GM12878 (cell line): ENCODE data around the gene SYNM. TPM values are rescaled to one million over a fixed set of nuclear protein-coding genes. Genes with fewer than 3 reads are reported as not detected.

Experiments
- ATAC-seq: fragments of 200-7000 bp; cut with Tn5 transposase; 3 replicates; pipeline ENCODE4 v1.9.1; 2020; ENCODE audit warnings: mild to moderate bottlenecking, moderate library complexity
- BruUV-seq: library from RNA; stranded (reverse); fragments of 400-500 nt; replicated peaks from 2 replicates; lab custom pipeline; 2021; lab: Mats Ljungman, UMichigan
- CTCF ChIA-PET: fragments of 300-600 bp; sonication (Branson Sonifier 250); formaldehyde crosslinking; extraction: SDS; loops from one replicate; lab custom pipeline; 2021; ENCODE audit warnings: inconsistent platforms; lab: Yijun Ruan, JAX
- POLR2A ChIA-PET: fragments of 350-600 bp; formaldehyde crosslinking; extraction: SDS; loops from one replicate; lab custom pipeline; 2021; ENCODE audit warnings: inconsistent platforms; lab: Charles Lee
- RAD21 ChIA-PET: fragments of 300-600 bp; sonication (Branson Sonifier 250); formaldehyde crosslinking; loops from one replicate; lab custom pipeline; 2023; ENCODE audit warnings: antibody characterized with exemption; ENCODE audit not compliant: unreplicated experiment; lab: Charles Lee
- SMC1A ChIA-PET: fragments of 300-600 bp; sonication (Branson Sonifier 250); formaldehyde crosslinking; loops from one replicate; lab custom pipeline; 2023; ENCODE audit not compliant: unreplicated experiment, uncharacterized antibody; lab: Charles Lee
- DNase-seq: peaks from one replicate; pipeline ENCODE4 v3.0.0-alpha.2; 2011; ENCODE audit warnings: low read depth, low spot score
- FAIRE-seq: peaks from 3 replicates; lab custom pipeline; 2011; peaks lifted over from hg19 to GRCh38; lab: Jason Lieb, UNC
- H2AFZ ChIP-seq: 2 replicates; pipeline ENCODE4 v1.6.0; 2011; ENCODE audit warnings: low read depth, low read length, control low read depth; ENCODE audit not compliant: control insufficient read depth
- H3K27ac ChIP-seq: 2 replicates; pipeline ENCODE4 v1.5.1; 2011; ENCODE audit warnings: control low read depth; ENCODE audit not compliant: control insufficient read depth, insufficient read depth
- H3K27me3 ChIP-seq, 2 experiments: replicated peaks in 1 of 2; 2 replicates each; pipeline versions ENCODE4 v1.6.0 to v1.6.1; 2011; ENCODE audit warnings: low read length in 1 of 2; ENCODE audit not compliant: control insufficient read depth in 2 of 2, insufficient read depth in 2 of 2
- H3K36me3 ChIP-seq, 2 experiments: 2 replicates each; pipeline ENCODE4 v1.5.1; 2011; ENCODE audit warnings: low read length in 1 of 2; ENCODE audit not compliant: control insufficient read depth in 2 of 2, insufficient read depth in 2 of 2
- H3K4me1 ChIP-seq: 2 replicates; pipeline ENCODE4 v1.6.1; 2011; ENCODE audit warnings: mild to moderate bottlenecking, low read length, moderate library complexity, mixed read lengths; ENCODE audit not compliant: control insufficient read depth, insufficient read depth
- H3K4me2 ChIP-seq: 2 replicates; pipeline ENCODE4 v1.6.0; 2011; ENCODE audit warnings: control low read depth; ENCODE audit not compliant: control insufficient read depth, insufficient read depth
- H3K4me3 ChIP-seq: fragments of 200-600 bp; sonication (generic); 2 replicates; pipeline ENCODE4 v1.5.1; 2016
- H3K79me2 ChIP-seq: 2 replicates; pipeline ENCODE4 v1.6.0; 2011; ENCODE audit warnings: low read length; ENCODE audit not compliant: control insufficient read depth, insufficient read depth
- H3K9ac ChIP-seq: 2 replicates; pipeline ENCODE4 v1.8.0; 2011; ENCODE audit warnings: low read length, control low read depth, mixed read lengths; ENCODE audit not compliant: control insufficient read depth, insufficient read depth
- H3K9me3 ChIP-seq: replicated peaks from 3 replicates; pipeline ENCODE4 v1.5.1; 2011; ENCODE audit warnings: mild to moderate bottlenecking, low read length; ENCODE audit not compliant: control insufficient read depth, insufficient read depth
- H4K20me1 ChIP-seq: 2 replicates; pipeline ENCODE4 v1.6.0; 2011; ENCODE audit not compliant: control insufficient read depth, insufficient read depth
- FOS ChIP-seq: IDR thresholded peaks from 3 replicates; pipeline ENCODE4 v1.6.1; 2011; ENCODE audit warnings: borderline replicate concordance; ENCODE audit not compliant: insufficient read length; ENCODE audit errors: extremely low read depth
- JUNB ChIP-seq: IDR thresholded peaks from 2 replicates; pipeline ENCODE4 v1.6.1; 2016; ENCODE audit warnings: antibody characterized with exemption, mild to moderate bottlenecking
- SREBF2 ChIP-seq: IDR thresholded peaks from 2 replicates; pipeline ENCODE4 v1.6.1; 2012; ENCODE audit warnings: mild to moderate bottlenecking, low read length
- ZNF274 ChIP-seq: IDR thresholded peaks from one replicate; pipeline ENCODE4 v1.8.0; 2011; ENCODE audit not compliant: insufficient read length, insufficient read depth
- WGBS: methylation state at CpG from one replicate; pipeline ENCODE4 v1.1.6; 2016; ENCODE audit warnings: low lambda C conversion rate; ENCODE audit not compliant: insufficient replicate concordance, insufficient coverage; ENCODE audit errors: missing lambda C conversion rate; 5-methylcytosine and 5-hydroxymethylcytosine counted together
- in situ Hi-C: fragments of 300-500 bp; cut with MboI; formaldehyde crosslinking; loops from 9 replicates; pipeline ENCODE4 v1.14.3; 2018; ENCODE audit warnings: mixed read lengths
- intact Hi-C: fragments of 100-400 bp; cut with micrococcal nuclease; formaldehyde crosslinking; loops from one replicate; pipeline ENCODE4 v1.14.2; 2022; ENCODE audit not compliant: unreplicated experiment
- polyA plus RNA-seq, 11 experiments: library from polyadenylated mRNA; depleted of rRNA in 4 of 11; unstranded in 6 of 11; stranded (reverse) in 5 of 11; fragments of >200 nt; fragmentation: Nextera tagmentation in 4 of 11; fragmentation: Illumina TruSeq in 1 of 11; extraction: Ambion mirVana in 4 of 11; extraction: Trizol in 1 of 11; gene quantifications; 1 replicate in 1 of 11; 2 replicates in 10 of 11; pipeline versions ENCODE4 v1.2.1 to v1.2.3, GENCODE V29; 2011 to 2016; ENCODE audit warnings: inconsistent platforms in 2 of 11, missing spikeins in 2 of 11, low read depth in 1 of 11
- total RNA-seq, 4 experiments: library from RNA; depleted of rRNA in 3 of 4; stranded (reverse); fragments of >200 nt in 3 of 4; fragmentation: Illumina TruSeq in 1 of 4; extraction: Trizol in 1 of 4; gene quantifications; 2 replicates each; pipeline versions ENCODE4 v1.2.1 to v1.2.3, GENCODE V29; 2013 to 2021
- TF ChIP-seq, protein P1 (sequence below): IDR thresholded peaks from 2 replicates; pipeline ENCODE4 v1.6.1; 2012; ENCODE audit warnings: improper control_type of control experiment, low read depth, low read length; ENCODE audit not compliant: insufficient replicate concordance

The SYNM gene
- total and polyA plus RNA-seq, 10 of the 15 experiments (the other 5 are each of a cell fraction or from before 2014, with no cell fraction given) = 0.05 to 1.1 (median 0.89) TPM; not detected in 1

DNA sequence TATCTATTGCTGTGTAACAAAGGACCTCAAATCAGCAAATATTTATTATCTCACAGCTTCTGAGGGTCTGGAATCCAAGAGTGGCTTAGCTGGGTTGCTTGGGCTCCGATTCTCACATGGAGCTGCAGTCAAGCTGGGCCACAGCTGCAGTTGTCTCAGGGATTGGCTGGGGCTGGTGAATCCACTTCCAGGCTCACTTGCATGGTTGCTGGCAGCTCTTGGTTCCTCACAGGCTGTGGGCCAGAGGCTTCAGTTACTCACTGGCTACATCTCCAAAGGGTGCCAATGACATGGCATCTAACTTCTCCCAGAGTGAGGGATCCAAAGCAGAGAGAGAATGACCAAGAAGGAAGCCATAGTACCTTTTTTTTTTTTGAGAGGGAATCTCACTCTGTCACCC lies 13.9 kb upstream of the SYNM start (continued):
- TF ChIP-seq ZNF274 (no peak), SREBF2 (no peak), FOS (no peak)
- TF ChIP-seq, all 136 proteins: peak for 0

DNA sequence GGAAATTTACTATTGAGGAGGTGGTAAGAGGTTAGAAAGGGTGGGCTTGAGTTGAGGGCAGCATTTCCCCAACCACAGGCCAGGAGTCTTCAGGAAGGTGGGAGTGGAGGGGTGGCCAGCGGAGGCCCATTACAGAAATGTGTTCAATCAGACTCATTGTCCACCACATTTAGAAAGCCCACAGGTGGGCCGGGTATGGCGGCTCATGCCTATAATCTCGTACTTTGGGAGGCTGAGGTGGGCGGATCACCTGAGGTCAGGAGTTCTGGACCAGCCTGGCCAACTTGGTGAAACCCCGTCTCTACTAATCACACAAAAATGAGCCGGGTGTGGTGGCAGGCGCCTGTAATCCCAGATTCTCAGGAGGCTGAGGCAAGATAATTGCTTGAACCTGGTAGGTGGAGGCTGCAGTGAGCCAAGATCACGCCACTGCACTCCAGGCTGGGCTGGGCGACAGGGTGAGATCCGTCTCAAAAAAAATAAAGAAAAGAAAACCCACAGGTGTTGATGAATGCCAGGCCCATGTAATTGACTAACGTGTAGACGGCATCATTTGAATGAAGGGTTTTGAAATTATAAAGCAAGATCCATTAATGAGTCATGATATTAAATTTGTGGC lies 12.2 kb upstream of the SYNM start:
- intact Hi-C loops = no loop called here
- FAIRE-seq (no peak), ATAC-seq (no peak), DNase-seq (no peak)
- no TSS peak for BruUV-seq
- Histone ChIP-seq H3K4me3 (no peak overlapping the region), H2AFZ (no peak overlapping the region), H3K27ac (no peak overlapping the region), H3K4me2 (no peak overlapping the region), H3K27me3 (no peaks in the 10 kb centered on the region), H3K9ac (no peak overlapping the region), H3K79me2 (no peaks in the 10 kb centered on the region), H3K9me3 (no peaks in the 10 kb centered on the region), H3K36me3 (no peaks in the 10 kb centered on the region), H4K20me1 (no peaks in the 10 kb centered on the region), H3K4me1 (peaks cover 18% of the 10 kb centered on the region)
- CTCF ChIA-PET = interaction anchor here (1.0 to 1.6 kb wide), 2 partner anchors 12 to 21 kb away, joined by 3 to 6 read pairs; partner anchors contain the start of gene SYNM
- POLR2A ChIA-PET = no interaction called here
- RAD21 ChIA-PET = interaction anchor here (0.9 kb wide), 1 partner anchor 16 kb away, joined by 3 read pairs; no protein-coding TSS in a partner anchor
- in situ Hi-C loops = no loop called here
- TF ChIP-seq, protein P1, sequence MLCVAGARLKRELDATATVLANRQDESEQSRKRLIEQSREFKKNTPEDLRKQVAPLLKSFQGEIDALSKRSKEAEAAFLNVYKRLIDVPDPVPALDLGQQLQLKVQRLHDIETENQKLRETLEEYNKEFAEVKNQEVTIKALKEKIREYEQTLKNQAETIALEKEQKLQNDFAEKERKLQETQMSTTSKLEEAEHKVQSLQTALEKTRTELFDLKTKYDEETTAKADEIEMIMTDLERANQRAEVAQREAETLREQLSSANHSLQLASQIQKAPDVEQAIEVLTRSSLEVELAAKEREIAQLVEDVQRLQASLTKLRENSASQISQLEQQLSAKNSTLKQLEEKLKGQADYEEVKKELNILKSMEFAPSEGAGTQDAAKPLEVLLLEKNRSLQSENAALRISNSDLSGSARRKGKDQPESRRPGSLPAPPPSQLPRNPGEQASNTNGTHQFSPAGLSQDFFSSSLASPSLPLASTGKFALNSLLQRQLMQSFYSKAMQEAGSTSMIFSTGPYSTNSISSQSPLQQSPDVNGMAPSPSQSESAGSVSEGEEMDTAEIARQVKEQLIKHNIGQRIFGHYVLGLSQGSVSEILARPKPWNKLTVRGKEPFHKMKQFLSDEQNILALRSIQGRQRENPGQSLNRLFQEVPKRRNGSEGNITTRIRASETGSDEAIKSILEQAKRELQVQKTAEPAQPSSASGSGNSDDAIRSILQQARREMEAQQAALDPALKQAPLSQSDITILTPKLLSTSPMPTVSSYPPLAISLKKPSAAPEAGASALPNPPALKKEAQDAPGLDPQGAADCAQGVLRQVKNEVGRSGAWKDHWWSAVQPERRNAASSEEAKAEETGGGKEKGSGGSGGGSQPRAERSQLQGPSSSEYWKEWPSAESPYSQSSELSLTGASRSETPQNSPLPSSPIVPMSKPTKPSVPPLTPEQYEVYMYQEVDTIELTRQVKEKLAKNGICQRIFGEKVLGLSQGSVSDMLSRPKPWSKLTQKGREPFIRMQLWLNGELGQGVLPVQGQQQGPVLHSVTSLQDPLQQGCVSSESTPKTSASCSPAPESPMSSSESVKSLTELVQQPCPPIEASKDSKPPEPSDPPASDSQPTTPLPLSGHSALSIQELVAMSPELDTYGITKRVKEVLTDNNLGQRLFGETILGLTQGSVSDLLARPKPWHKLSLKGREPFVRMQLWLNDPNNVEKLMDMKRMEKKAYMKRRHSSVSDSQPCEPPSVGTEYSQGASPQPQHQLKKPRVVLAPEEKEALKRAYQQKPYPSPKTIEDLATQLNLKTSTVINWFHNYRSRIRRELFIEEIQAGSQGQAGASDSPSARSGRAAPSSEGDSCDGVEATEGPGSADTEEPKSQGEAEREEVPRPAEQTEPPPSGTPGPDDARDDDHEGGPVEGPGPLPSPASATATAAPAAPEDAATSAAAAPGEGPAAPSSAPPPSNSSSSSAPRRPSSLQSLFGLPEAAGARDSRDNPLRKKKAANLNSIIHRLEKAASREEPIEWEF = no peak
- TF ChIP-seq JUNB = 0 out of 2 replicates have a peak, but pooled peaks have one; percentile 16
- WGBS = 70% methylated on average over 13 of the region's 13 CpGs
- SMC1A ChIA-PET = interaction anchor here (0.9 to 3.7 kb wide), 2 partner anchors 8 to 140 kb away, joined by 6 to 16 read pairs; no protein-coding TSS in a partner anchor
